ENCODE measurements around the gene DDX21. TPM values are rescaled to one million over a fixed set of nuclear protein-coding genes. Genes with fewer than 3 reads are reported as not detected.

Gene DDX21
- total RNA-seq, 1 experiment from 2014 or later = 153 TPM

GRCh38 chr10:68957284-68957615 is 1.3 kb downstream of the DDX21 start:
- H3K9me2 ChIP-seq (ENCODE audit: insufficient read depth) = no peaks in the 10 kb centered on the region
- peaks cover 74% of the 10 kb centered on the region for H3K79me2 ChIP-seq (ENCODE audit: insufficient read depth, low read length)
- H3K27ac ChIP-seq (ENCODE audit: low read depth, low read length) = peak overlapping the region; percentile 87; the same call in 1 of the 2 replicates
- TF ChIP-seq MAX (IDR thresholded peaks at IDR 0.05) = no peak
- no peak for TF ChIP-seq POLR2AphosphoS5 (IDR thresholded peaks at IDR 0.05; ENCODE audit: low read depth, low read length)
- TF ChIP-seq SP1 (IDR thresholded peaks at IDR 0.05; ENCODE audit: low read depth) = no peak
- no peak for TF ChIP-seq JUND (IDR thresholded peaks at IDR 0.05)
- TF ChIP-seq TCF7L2 (IDR thresholded peaks at IDR 0.05; ENCODE audit: borderline replicate concordance, extremely low read depth, insufficient read depth, insufficient read length) = no peak
- TF ChIP-seq RAD21 (IDR thresholded peaks at IDR 0.05; ENCODE audit: low read depth) = no peak
- no peak for TF ChIP-seq FOSL1 (IDR thresholded peaks at IDR 0.05; ENCODE audit: low read depth)
- no peak for TF ChIP-seq CBX3 (IDR thresholded peaks at IDR 0.05; ENCODE audit: low read depth)
- no peak for TF ChIP-seq ZFX (IDR thresholded peaks at IDR 0.05)
- RAD21 ChIA-PET (ENCODE audit: low non-redundant PET in 1 of 2, low total read pairs in 2 of 2, uncharacterized antibody in 2 of 2, unreplicated experiment in 2 of 2) = no interaction called here
- H3K4me1 ChIP-seq (ENCODE audit: control insufficient read depth in 1 of 2, insufficient read depth in 2 of 2, low read length in 2 of 2) = peaks cover 11 to 12% of the 10 kb centered on the region in 2 experiments; a peak in 3 of 4 replicates
- peaks cover 26 to 39% of the 10 kb centered on the region in 2 experiments for H3K36me3 ChIP-seq (ENCODE audit: control insufficient read depth in 1 of 2, insufficient read depth in 2 of 2, low read length in 2 of 2)
- DNase-seq (ENCODE audit: low read depth, low spot score) (no peak), ATAC-seq (no peak)
- no peaks in the 10 kb centered on the region for H3K27me3 ChIP-seq (ENCODE audit: insufficient read depth, low read length)
- intact Hi-C loops (cut with micrococcal nuclease) = loop anchor here (10.0 kb wide), 1 partner anchor 162 kb away; no protein-coding TSS in a partner anchor
- H4K20me1 ChIP-seq (ENCODE audit: insufficient read depth) = peaks cover 41% of the 10 kb centered on the region; the same call in 1 of the 2 replicates
- H3K9ac ChIP-seq (ENCODE audit: low read length) = peak overlapping the region; percentile 100
- POLR2A ChIA-PET = no interaction called here
- CTCF ChIA-PET = no interaction called here
- H3K4me2 ChIP-seq (ENCODE audit: low read length) = peak overlapping the region; percentile 74
- peak overlapping the region; percentile 99 for H3K4me3 ChIP-seq (replicated peaks in 1 of 2; ENCODE audit: low read depth in 1 of 2, low read length in 2 of 2)
- no peak overlapping the region for H2AFZ ChIP-seq (ENCODE audit: low read depth, low read length, poor library complexity, severe bottlenecking)
- no peaks in the 10 kb centered on the region for H3K9me3 ChIP-seq (ENCODE audit: control insufficient read depth in 1 of 2, insufficient read depth in 1 of 2, low read depth in 1 of 2, low read length in 2 of 2)
- no TSS peak for BruUV-seq (replicated peaks)

GRCh38 chr10:68957654-68958053 is 1.7 kb downstream of the DDX21 start:
- Histone ChIP-seq H3K27ac (ENCODE audit: low read depth, low read length) (peak overlapping the region; percentile 87; the same call in 1 of the 2 replicates), H3K9me2 (ENCODE audit: insufficient read depth) (no peaks in the 10 kb centered on the region), H3K4me2 (ENCODE audit: low read length) (peak overlapping the region; percentile 74), H3K36me3 (ENCODE audit: control insufficient read depth in 1 of 2, insufficient read depth in 2 of 2, low read length in 2 of 2) (peaks cover 29 to 43% of the 10 kb centered on the region in 2 experiments), H3K9ac (ENCODE audit: low read length) (peak overlapping the region; percentile 100), H3K4me1 (ENCODE audit: control insufficient read depth in 1 of 2, insufficient read depth in 2 of 2, low read length in 2 of 2) (peaks cover 11 to 12% of the 10 kb centered on the region in 2 experiments; a peak in 3 of 4 replicates), H3K4me3 (replicated peaks in 1 of 2; ENCODE audit: low read depth in 1 of 2, low read length in 2 of 2) (peak overlapping the region; percentile 99), H3K79me2 (ENCODE audit: insufficient read depth, low read length) (peaks cover 78% of the 10 kb centered on the region), H3K9me3 (ENCODE audit: control insufficient read depth in 1 of 2, insufficient read depth in 1 of 2, low read depth in 1 of 2, low read length in 2 of 2) (no peaks in the 10 kb centered on the region), H2AFZ (ENCODE audit: low read depth, low read length, poor library complexity, severe bottlenecking) (no peak overlapping the region), H4K20me1 (ENCODE audit: insufficient read depth) (peaks cover 45% of the 10 kb centered on the region; the same call in 1 of the 2 replicates), H3K27me3 (ENCODE audit: insufficient read depth, low read length) (no peaks in the 10 kb centered on the region)
- no TSS peak for BruUV-seq (replicated peaks)
- ChIA-PET POLR2A (no interaction called here), RAD21 (ENCODE audit: low non-redundant PET in 1 of 2, low total read pairs in 2 of 2, uncharacterized antibody in 2 of 2, unreplicated experiment in 2 of 2) (no interaction called here), CTCF (no interaction called here)
- no peak for DNase-seq (ENCODE audit: low read depth, low spot score)
- intact Hi-C loops (cut with micrococcal nuclease) = loop anchor here (10.0 kb wide), 1 partner anchor 163 kb away; no protein-coding TSS in a partner anchor
- ATAC-seq = no peak
- TF ChIP-seq RAD21 (IDR thresholded peaks at IDR 0.05; ENCODE audit: low read depth) (no peak), EZH2phosphoT487 (IDR thresholded peaks at IDR 0.05; ENCODE audit: borderline replicate concordance) (no peak), CEBPB (IDR thresholded peaks at IDR 0.05; ENCODE audit: low read depth) (no peak), ATF3 (IDR thresholded peaks at IDR 0.05) (no peak), EZH2 (IDR thresholded peaks at IDR 0.05) (no peak), SRF (IDR thresholded peaks at IDR 0.05; ENCODE audit: low read depth) (no peak), ZNF274 (IDR thresholded peaks at IDR 0.05; ENCODE audit: low read depth, low read length) (no peak), SP1 (IDR thresholded peaks at IDR 0.05; ENCODE audit: low read depth) (no peak), ELF1 (IDR thresholded peaks at IDR 0.05; ENCODE audit: borderline replicate concordance, low read depth) (no peak), JUND (IDR thresholded peaks at IDR 0.05) (no peak), EGR1 (IDR thresholded peaks at IDR 0.05; ENCODE audit: low read depth) (no peak), FOSL1 (IDR thresholded peaks at IDR 0.05; ENCODE audit: low read depth) (no peak)

Measured in HCT116 (cell line).